OCI-LY1 (cell line): Measurements from ENCODE around the gene CLEC1B.
A peak's percentile ranks its signal among the peaks of the same experiment; 100 is the strongest.

Experiments
- H2AFZ ChIP-seq: fragments of 200-600 bp; sonication (generic), shearing (Covaris generic); 2 replicates; pipeline ENCODE4 v1.6.0; 2014; ENCODE audit warnings: antibody characterized with exemption, mild to moderate bottlenecking, low read length
- H3F3A ChIP-seq: fragments of 200-600 bp; sonication (generic), shearing (Covaris generic); 2 replicates; pipeline ENCODE4 v1.6.0; 2014; ENCODE audit warnings: mild to moderate bottlenecking, antibody characterized with exemption, low read length, moderate library complexity; ENCODE audit not compliant: insufficient read depth
- H3K27ac ChIP-seq: fragments of 200-600 bp; sonication (generic); 2 replicates; pipeline ENCODE4 v1.5.1; 2014; ENCODE audit warnings: low read length, mixed run types, mild to moderate bottlenecking, low read depth; ENCODE audit not compliant: poor library complexity, severe bottlenecking
- H3K27me3 ChIP-seq: fragments of 200-600 bp; sonication (generic); 2 replicates; pipeline ENCODE4 v1.6.0; 2014; ENCODE audit warnings: antibody characterized with exemption, mild to moderate bottlenecking, low read length, moderate library complexity; ENCODE audit not compliant: insufficient read depth
- H3K36me3 ChIP-seq: fragments of 200-600 bp; sonication (generic); 2 replicates; pipeline ENCODE4 v1.6.1; 2014; ENCODE audit warnings: mild to moderate bottlenecking, antibody characterized with exemption, low read length, moderate library complexity, mixed read lengths; ENCODE audit not compliant: insufficient read depth
- H3K4me1 ChIP-seq: fragments of 200-600 bp; sonication (generic); 2 replicates; pipeline ENCODE4 v1.5.1; 2014; ENCODE audit warnings: mild to moderate bottlenecking, low read length, moderate library complexity; ENCODE audit not compliant: insufficient read depth, severe bottlenecking
- H3K4me2 ChIP-seq: fragments of 200-600 bp; sonication (generic), shearing (Covaris generic); 2 replicates; pipeline ENCODE4 v1.6.1; 2014; ENCODE audit warnings: low read length
- H3K4me3 ChIP-seq: fragments of 200-600 bp; sonication (generic); 2 replicates; pipeline ENCODE4 v1.5.1; 2014; ENCODE audit warnings: low read length, low read depth, mild to moderate bottlenecking, mixed read lengths; ENCODE audit not compliant: poor library complexity, severe bottlenecking
- H3K79me2 ChIP-seq: fragments of 200-600 bp; shearing (Covaris generic); 2 replicates; pipeline ENCODE4 v1.6.1; 2016; ENCODE audit warnings: mixed run types, low read length, mixed read lengths; ENCODE audit not compliant: insufficient read depth
- H3K9ac ChIP-seq: fragments of 200-600 bp; sonication (generic), shearing (Covaris generic); 2 replicates; pipeline ENCODE4 v1.6.1; 2014; ENCODE audit warnings: mild to moderate bottlenecking, low read length, mixed read lengths
- H3K9me2 ChIP-seq: fragments of 200-600 bp; sonication (generic), shearing (Covaris generic); 2 replicates; pipeline ENCODE4 v1.6.1; 2014; ENCODE audit warnings: low read depth, mild to moderate bottlenecking, low read length, mixed read lengths
- H3K9me3 ChIP-seq: fragments of 200-600 bp; shearing (Covaris generic); 2 replicates; pipeline ENCODE4 v1.6.1; 2014; ENCODE audit warnings: low read length, mixed read lengths
- H4K20me1 ChIP-seq: fragments of 200-600 bp; sonication (generic), shearing (Covaris generic); 2 replicates; pipeline ENCODE4 v1.6.0; 2016; ENCODE audit warnings: mild to moderate bottlenecking, low read length; ENCODE audit not compliant: insufficient read depth
- CTCF ChIP-seq: fragments of 200-600 bp; sonication (generic), shearing (Covaris generic); IDR thresholded peaks from 2 replicates; pipeline ENCODE4 v1.5.1; 2017; ENCODE audit warnings: mild to moderate bottlenecking, antibody characterized with exemption, low read length, moderate library complexity, mixed read lengths
- EZH2 ChIP-seq: fragments of 200-600 bp; sonication (generic), shearing (Covaris generic); IDR thresholded peaks from 2 replicates; pipeline ENCODE4 v1.8.0; 2017; ENCODE audit warnings: borderline replicate concordance, mixed run types, mild to moderate bottlenecking, antibody characterized with exemption, low read length, moderate library complexity, mixed read lengths

CLEC1B gene

GRCh38 chr12:10033783-10034545 is 35.0 kb upstream of the CLEC1B start:
- Histone ChIP-seq H2AFZ (no peak overlapping the region), H3K4me3 (no peak overlapping the region), H3F3A (no peaks in the 10 kb centered on the region), H3K4me2 (no peak overlapping the region), H3K9me3 (no peaks in the 10 kb centered on the region), H3K4me1 (no peaks in the 10 kb centered on the region), H3K79me2 (no peaks in the 10 kb centered on the region), H3K27ac (no peak overlapping the region), H3K36me3 (no peaks in the 10 kb centered on the region), H3K9ac (no peak overlapping the region), H3K9me2 (no peaks in the 10 kb centered on the region), H4K20me1 (no peaks in the 10 kb centered on the region), H3K27me3 (no peaks in the 10 kb centered on the region)
- TF ChIP-seq EZH2 (no peak), CTCF (peak; percentile 60)

- no peaks in the 10 kb centered on the region for H3K4me1 ChIP-seq
- H4K20me1 ChIP-seq = no peaks in the 10 kb centered on the region
- no peak overlapping the region for H3K4me3 ChIP-seq
- no peaks in the 10 kb centered on the region for H3F3A ChIP-seq
- no peak overlapping the region for H3K4me2 ChIP-seq
- no peaks in the 10 kb centered on the region for H3K79me2 ChIP-seq
- no peak for TF ChIP-seq EZH2
- no peak for TF ChIP-seq CTCF
- no peaks in the 10 kb centered on the region for H3K27me3 ChIP-seq
- H3K9me3 ChIP-seq = no peaks in the 10 kb centered on the region
- H3K9ac ChIP-seq = no peak overlapping the region
- H3K36me3 ChIP-seq = no peaks in the 10 kb centered on the region
- H3K27ac ChIP-seq = no peak overlapping the region
- no peak overlapping the region for H2AFZ ChIP-seq
- no peaks in the 10 kb centered on the region for H3K9me2 ChIP-seq
These were observed 32.9 kb upstream of the CLEC1B start for GRCh38 chr12:10031771-10032175.

DNA sequence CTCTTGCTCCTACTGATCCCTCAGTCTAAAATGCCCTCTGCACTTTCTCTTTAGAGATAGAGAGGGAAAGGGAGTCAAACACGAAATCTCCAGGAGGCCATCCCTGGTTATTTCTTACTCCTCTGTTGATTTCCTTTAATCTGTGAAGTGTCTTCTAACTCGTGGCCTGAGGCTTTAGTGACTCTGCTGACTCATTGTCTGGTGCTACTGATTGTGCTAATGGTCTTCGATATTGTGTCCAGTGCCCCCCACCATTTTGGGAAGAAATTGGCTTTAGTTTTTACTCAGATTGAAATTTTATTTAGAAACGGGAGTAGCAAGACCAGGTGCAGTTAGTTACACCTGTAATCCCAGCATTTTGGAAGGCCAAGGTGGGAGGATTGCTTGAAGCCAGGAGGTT is 32.4 kb upstream of the CLEC1B start:
- Histone ChIP-seq H3K4me1 (no peaks in the 10 kb centered on the region), H3K9ac (no peak overlapping the region), H3K36me3 (no peaks in the 10 kb centered on the region), H2AFZ (no peak overlapping the region), H3K4me2 (no peak overlapping the region), H3K9me2 (no peaks in the 10 kb centered on the region), H3F3A (no peaks in the 10 kb centered on the region), H3K27me3 (no peaks in the 10 kb centered on the region), H3K79me2 (no peaks in the 10 kb centered on the region), H3K9me3 (no peaks in the 10 kb centered on the region), H3K27ac (no peak overlapping the region), H4K20me1 (no peaks in the 10 kb centered on the region), H3K4me3 (no peak overlapping the region)
- TF ChIP-seq EZH2 (no peak), CTCF (no peak)
